ENCODE data around the gene KDM2B.

Gene KDM2B

GRCh38 chr12:121561009-121561395 lies 19.8 kb downstream of the KDM2B start:
- DNase-seq (ENCODE audit: low read depth, low spot score): no peak

DNA sequence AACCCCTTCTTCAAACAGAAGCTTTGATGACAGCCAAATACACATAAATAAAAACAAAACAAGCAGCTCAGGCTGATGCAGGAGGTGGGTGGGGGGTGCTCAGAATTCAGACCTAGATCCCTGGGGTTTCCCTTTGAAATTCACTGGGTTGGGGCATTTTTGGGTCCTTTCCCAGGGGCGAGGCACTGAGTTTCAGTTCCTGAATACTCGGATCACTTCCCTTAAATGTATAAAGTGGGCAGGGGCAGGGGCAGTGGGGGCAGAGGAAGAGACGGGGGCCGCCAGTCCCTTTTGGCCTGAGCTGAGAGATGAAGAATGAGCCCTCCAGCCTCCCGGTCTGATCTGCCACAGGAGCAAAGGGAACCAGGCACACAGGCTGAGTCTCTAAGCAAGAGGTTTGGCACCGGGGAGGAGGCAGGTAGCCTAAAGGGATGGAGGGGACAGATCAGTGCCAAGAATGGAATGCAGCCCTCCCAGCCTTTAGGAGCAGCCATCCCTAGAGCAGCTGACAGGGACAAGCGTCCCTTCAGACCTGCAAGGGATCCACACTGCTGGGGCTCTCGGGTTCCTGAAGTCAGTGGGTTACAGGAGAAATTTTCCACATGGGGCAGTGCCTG lies 20.3 kb downstream of the KDM2B start:
- no peak for DNase-seq (ENCODE audit: low read depth, low spot score)

GRCh38 chr12:121558956-121559355 lies 21.9 kb downstream of the KDM2B start:
- no peak for DNase-seq (ENCODE audit: low read depth, low spot score)

DNA sequence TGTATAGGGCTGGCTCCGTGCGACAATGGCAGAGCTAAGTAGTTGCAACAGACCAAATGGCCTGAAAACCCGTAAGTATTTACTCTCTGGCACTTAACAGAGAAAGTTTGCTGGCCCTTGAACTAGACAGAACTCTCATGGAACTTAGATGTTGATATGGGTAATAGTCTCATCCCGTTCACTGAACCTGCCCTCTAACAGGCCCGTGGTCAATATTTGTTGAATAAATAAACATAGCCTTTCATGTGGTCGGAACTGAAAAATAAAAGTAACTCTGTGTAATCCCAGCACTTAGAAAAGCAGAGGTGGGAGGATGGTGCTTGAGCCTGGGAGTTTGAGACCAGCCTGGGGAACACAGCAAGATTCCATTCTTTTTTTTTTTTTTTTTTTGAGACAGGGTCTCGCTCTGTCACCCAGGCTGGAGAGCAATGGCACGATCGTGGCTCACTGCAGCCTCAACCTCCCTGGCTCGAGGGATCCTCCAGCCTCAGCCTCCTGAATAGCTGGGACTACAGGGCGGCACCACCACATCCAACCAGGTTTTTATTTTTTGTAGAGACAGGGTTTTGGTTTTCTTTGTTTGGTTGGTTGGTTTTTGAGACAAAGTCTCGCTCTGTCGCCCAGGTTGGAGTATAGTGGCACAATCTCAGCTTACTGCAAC lies 29.7 kb downstream of the KDM2B start:
- DNase-seq (ENCODE audit: low read depth, low spot score): no peak

GRCh38 chr12:121549075-121549474 lies 31.7 kb downstream of the KDM2B start:
- no peak for DNase-seq (ENCODE audit: low read depth, low spot score)

GRCh38 chr12:121545480-121545879 lies 35.3 kb downstream of the KDM2B start:
- no peak for DNase-seq (ENCODE audit: low read depth, low spot score)

DNA sequence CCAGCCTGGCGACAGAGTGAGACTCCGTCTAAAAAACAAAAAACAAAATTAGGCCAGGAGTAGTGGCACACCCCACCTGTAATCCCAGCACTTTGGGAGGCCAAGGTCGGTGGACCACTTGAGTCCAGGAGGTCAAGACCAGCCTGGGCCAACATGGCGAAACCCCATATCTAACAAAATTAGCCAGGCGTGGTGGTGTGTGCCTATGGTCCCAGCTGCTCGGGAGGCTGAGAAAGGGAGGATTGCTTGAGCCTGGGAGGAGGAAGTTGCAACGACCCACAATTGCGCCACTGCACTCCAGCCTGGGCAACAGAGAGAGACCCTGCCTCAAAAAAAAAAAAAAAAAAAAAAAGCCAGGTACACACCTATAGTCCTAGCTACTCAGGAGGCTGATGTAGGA lies 37.0 kb downstream of the KDM2B start:
- no peak for DNase-seq (ENCODE audit: low read depth, low spot score)

DNA sequence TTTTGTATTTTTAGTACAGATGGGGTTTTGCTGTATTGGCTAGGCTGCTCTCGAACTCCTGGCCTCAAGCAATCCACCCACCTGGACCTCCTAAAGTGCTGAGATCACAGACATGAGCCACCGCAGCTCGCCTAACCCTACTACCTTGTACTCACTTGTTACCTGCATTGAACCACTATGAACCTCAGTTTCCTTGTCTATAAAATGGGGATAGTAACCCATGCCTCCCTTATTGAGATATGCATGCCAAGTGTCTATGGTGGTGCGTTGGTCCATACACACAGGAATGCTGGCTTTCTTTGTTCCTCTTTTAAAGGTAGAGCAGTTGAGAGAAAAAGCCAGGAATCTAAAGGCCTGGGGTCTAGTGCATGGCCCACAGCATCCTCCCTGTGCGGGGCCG lies 40.9 kb downstream of the KDM2B start:
- DNase-seq (ENCODE audit: low read depth, low spot score): no peak

DNA sequence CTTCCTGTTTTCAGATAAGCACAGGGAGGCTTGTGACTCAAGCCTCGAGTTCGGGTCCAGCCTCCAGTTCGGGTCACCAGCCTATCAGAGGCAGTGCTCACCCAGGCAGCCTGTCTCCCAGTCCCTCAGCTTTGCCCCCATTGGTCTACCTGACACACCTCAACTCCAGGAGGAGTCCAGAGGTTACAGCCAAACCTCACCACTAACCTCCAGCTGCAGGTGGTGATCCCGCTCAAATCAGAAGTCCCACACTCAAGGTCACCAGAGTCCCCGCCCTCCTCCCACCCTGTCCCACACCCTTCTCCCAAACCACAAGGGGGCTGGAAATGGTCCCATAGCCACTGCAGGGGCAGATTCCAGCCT lies 42.1 kb downstream of the KDM2B start:
- no peak for DNase-seq (ENCODE audit: low read depth, low spot score)

GRCh38 chr12:121537814-121538698 lies 42.8 kb downstream of the KDM2B start:
- DNase-seq (ENCODE audit: low read depth, low spot score): no peak

- DNase-seq (ENCODE audit: low read depth, low spot score): no peak
These were observed 43.7 kb downstream of the KDM2B start for GRCh38 chr12:121536899-121537813.

DNA sequence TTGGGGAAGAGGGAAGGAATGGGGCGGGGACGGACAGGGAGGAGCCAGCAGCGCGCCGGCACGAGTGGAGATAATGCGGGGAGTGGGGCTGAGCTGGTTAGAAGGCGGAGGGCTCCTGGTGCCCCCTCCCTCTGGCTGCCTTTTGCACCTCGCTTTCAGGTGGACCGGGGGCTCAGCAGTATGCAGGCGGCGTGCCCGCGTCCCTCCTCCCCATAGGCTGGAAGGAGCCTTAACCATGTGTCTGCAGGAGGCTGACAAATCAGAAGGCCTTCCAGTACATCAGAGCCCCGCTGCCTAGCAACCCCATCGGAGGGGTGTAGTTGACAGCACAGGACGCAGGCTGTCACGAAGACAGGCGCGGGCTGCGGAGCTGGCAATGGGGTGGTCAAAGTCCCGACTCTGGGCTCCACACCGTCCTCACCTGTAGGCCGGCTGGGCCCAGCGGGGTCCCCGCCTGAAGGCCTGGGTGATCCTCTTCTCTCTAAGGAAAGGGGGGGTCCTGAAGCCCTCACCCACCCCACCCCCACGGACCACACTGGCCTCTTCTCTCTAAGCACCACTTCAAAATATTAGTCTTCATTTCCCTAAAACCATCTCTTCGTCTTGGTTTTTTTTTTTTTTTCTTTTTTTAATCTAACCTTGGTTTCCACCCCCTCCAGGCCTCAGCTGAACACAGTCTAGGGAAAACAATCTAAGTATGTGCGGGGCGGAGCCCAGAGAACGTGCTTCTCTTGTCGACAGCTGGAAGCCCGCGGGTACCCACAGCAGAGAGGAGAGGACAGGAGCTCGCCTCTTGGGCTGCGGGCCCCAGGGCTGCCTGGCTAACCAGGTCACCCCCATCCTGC lies 44.5 kb downstream of the KDM2B start:
- DNase-seq (ENCODE audit: low read depth, low spot score): no peak

- no peak for DNase-seq (ENCODE audit: low read depth, low spot score)
These were observed 45.4 kb downstream of the KDM2B start for GRCh38 chr12:121535150-121536053.

- no peak for DNase-seq (ENCODE audit: low read depth, low spot score)
These were observed 46.2 kb downstream of the KDM2B start for GRCh38 chr12:121534495-121535148.

DNA sequence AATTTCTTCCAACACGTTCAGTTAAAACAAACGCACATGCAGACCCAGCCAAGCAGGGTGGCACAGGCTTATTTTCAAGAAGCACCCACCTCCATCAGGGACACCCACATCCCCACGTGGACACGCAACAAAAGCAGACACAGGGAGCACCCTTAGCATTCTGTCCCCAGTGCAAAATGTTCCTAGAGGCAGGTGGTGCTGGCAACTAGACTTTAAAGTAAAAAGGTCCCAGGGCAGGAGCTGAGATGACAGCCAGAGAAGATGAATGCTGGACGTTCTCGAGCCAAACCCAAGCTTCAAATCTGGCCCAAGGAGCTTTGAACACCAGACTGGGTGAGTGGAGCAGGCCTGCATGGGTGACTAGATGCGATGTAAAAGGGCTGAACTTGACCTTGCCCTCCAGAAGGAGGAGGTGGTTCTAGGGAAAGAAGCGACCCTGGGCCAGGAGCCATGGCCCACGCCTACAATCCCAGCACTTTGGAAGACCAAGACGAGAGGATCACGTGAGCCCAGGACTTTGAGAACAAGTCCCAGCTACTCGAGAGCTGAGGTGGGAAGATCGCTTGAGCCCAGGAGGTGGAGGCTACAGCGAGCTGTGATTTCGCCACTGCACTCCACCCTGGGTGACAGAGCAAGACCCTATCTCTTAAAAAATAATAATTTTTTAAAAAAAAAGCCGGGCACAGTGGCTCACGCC lies 47.3 kb downstream of the KDM2B start:
- DNase-seq (ENCODE audit: low read depth, low spot score): no peak

DNA sequence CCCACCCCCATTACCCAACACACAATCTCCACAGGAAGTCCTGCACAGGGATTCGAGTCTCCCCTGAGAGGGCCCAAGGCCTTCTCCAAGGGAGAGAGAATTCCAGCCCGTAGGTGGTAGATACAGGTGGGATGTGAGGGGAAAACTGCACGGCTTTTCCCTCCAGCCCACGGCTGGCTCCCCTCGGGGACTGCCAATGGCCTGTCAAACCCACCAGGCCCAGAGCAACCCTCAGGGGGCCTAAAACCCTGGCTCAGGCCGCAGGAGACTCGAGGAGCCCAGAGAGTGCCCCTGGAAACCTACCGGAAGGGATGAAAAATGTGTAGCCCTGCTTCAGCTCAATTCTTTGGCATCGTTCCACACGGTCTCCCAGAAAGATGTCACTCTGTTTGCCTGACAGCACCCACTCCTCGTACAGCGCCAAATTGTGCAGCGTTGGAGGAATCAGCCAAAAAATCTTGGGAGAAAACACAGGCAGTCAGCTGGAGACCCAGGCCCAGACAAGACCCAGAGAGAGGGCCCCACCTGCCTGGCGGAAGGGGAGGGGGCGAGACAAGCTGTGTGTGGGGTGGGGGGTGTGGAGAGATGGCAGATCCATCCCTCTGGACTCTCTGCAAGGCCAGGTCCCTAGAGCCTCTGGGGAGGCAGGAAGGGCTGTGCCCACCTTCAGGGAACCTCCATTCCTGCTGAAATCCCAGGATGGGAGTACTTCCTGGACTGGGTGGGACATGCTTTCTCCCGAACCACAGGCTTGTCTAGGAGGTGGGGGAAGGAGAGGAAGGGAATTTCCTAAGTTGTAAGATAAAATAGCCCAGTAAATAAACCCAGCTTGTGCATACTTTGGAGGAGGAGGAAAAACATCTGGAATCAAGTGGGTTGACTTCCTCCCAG lies 48.1 kb downstream of the KDM2B start:
- DNase-seq (ENCODE audit: low read depth, low spot score): no peak

GRCh38 chr12:121531356-121531750 lies 49.5 kb downstream of the KDM2B start:
- DNase-seq (ENCODE audit: low read depth, low spot score): no peak
